GM11168 (cell line): ENCODE measurements around the gene CCDC138.

Source experiments
- in situ Hi-C: fragments of 300-500 bp; cut with MboI; formaldehyde crosslinking; loops from one replicate; pipeline ENCODE4 v1.12.0; 2022; ENCODE audit warnings: low sequenced_read_pairs; ENCODE audit not compliant: unreplicated experiment

The CCDC138 gene

GRCh38 chr2:108824316-108825070 is 37.9 kb downstream of the CCDC138 start:
- in situ Hi-C loops: no loop called here

- in situ Hi-C loops: no loop called here
Measured at GRCh38 chr2:108825254-108825653, 38.7 kb downstream of the CCDC138 start.

GRCh38 chr2:108825736-108826135 is 39.2 kb downstream of the CCDC138 start:
- in situ Hi-C loops: no loop called here

GRCh38 chr2:108829578-108830310 is 43.2 kb downstream of the CCDC138 start:
- in situ Hi-C loops: no loop called here

- in situ Hi-C loops: no loop called here
Measured at GRCh38 chr2:108833219-108833618, 46.6 kb downstream of the CCDC138 start.

- in situ Hi-C loops: no loop called here
Measured at GRCh38 chr2:108834620-108835019, 48.0 kb downstream of the CCDC138 start.

GRCh38 chr2:108835040-108835439 is 48.5 kb downstream of the CCDC138 start:
- in situ Hi-C loops: no loop called here

- in situ Hi-C loops: no loop called here
Measured at GRCh38 chr2:108837198-108837597, 50.6 kb downstream of the CCDC138 start.

- in situ Hi-C loops: no loop called here
Measured at GRCh38 chr2:108841506-108841905, 54.9 kb downstream of the CCDC138 start.

- in situ Hi-C loops: no loop called here
Measured at GRCh38 chr2:108845923-108846322, 59.4 kb downstream of the CCDC138 start.

GRCh38 chr2:108847000-108847399 is 60.4 kb downstream of the CCDC138 start:
- in situ Hi-C loops: no loop called here

- in situ Hi-C loops: no loop called here
Measured at GRCh38 chr2:108852375-108852774, 65.8 kb downstream of the CCDC138 start.

GRCh38 chr2:108853421-108853820 is 66.8 kb downstream of the CCDC138 start:
- in situ Hi-C loops: no loop called here

GRCh38 chr2:108854484-108854883 is 67.9 kb downstream of the CCDC138 start:
- in situ Hi-C loops: no loop called here

GRCh38 chr2:108855194-108855593 is 68.6 kb downstream of the CCDC138 start:
- in situ Hi-C loops: no loop called here

GRCh38 chr2:108858894-108859293 is 72.3 kb downstream of the CCDC138 start:
- in situ Hi-C loops: no loop called here

GRCh38 chr2:108866041-108866440 is 79.5 kb downstream of the CCDC138 start:
- in situ Hi-C loops: no loop called here

- in situ Hi-C loops: no loop called here
Measured at GRCh38 chr2:108868911-108869310, 82.3 kb downstream of the CCDC138 start.

GRCh38 chr2:108869542-108869941 is 83.0 kb downstream of the CCDC138 start:
- in situ Hi-C loops: no loop called here

GRCh38 chr2:108870069-108870644 is 83.6 kb downstream of the CCDC138 start:
- in situ Hi-C loops: no loop called here

- in situ Hi-C loops: no loop called here
Measured at GRCh38 chr2:108877506-108877905, 90.9 kb downstream of the CCDC138 start.
